CD4-positive, alpha-beta T cell treated with Interleukin-17A for 1 hour (primary cell): ENCODE data around the gene ITPKB.
A peak's percentile ranks its signal among the peaks of the same experiment; 100 is the strongest.
"Not testable (repeated sequence)": the region's sequence is repeated elsewhere in the genome, so short reads cannot be mapped to it uniquely, and the experiment has no call there.

Experiments
- DNase-seq: peaks from one replicate; pipeline ENCODE4 v3.0.0-alpha.2; 2020

Gene ITPKB

DNA sequence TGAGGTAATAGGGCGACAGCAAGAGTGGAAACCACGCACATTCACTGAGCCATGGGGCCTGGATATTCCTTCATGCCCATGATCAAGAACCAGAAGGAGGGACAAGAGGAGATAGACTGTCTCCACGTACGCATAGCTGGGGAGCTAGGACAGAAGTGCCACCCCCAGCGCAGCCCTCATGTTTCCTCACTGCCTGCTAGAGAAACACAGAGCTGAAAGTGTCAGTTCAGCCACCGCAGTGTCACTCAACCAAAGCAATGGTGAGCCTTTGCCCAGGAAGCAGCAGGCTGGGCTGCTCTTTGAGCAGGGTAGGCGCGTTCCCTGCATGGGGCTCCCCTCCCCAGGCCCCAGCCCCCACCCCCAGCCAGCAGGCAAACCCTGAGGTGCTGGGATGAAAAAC is 122.0 kb downstream of the ITPKB start:
- DNase-seq: no peak

DNA sequence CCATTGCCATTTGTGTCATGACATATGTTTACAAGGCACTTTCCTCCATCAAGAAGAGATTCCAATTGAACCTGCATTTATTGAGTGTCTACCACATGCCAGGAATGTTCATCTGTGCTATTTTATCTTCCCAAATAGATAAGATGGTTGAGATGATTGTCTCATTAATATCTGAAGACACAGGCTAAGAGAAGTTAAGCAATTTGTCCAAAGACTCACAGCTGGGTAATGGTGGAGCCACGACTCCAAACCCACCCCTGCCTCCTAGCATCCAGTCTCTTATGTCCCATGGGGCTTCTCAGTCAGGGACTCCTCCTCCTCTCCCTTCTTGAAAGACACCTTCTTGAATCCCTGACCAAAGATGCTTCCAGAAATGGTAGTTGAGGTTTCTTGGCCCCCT is 122.4 kb downstream of the ITPKB start:
- DNase-seq: no peak

DNA sequence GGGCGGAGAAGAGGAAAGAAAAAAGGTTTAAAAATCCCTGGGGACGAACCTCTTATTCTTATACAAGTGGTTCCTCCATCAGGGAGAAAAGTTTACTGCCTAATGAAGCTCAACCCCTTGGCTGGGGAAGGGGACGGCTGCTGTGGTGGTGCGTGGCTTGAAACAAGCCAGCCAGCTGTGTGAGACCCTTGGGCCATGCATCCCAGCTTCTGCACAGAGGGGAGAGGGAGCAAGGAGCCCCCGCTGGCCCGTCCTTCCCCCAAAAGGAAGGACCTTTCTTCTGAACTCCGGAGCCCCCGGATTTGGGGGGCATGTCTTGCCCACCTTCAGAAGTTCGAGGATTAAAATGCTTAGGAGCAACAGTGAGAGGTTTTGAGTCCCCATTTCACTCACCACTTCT is 123.2 kb downstream of the ITPKB start:
- no peak for DNase-seq

DNA sequence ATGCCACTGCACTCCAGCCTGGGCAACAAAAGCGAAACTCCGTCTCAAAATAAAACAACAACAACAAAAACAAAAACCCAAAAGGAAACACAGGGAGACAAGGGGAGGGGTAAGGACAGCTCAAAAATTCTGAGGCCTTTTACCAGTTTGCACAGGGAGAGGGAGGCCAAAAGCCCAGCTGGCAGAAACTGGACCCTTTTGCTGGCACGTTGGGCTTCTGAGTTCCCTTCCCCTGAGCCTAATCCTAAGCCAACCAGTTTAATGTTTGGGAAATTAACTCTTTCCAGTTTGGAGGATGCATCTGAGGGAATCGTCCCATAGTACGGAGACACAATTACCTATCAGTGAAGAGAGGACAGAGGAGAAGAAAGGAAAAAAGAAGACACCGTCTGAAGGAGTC is 127.1 kb downstream of the ITPKB start:
- not testable (repeated sequence) for DNase-seq

DNA sequence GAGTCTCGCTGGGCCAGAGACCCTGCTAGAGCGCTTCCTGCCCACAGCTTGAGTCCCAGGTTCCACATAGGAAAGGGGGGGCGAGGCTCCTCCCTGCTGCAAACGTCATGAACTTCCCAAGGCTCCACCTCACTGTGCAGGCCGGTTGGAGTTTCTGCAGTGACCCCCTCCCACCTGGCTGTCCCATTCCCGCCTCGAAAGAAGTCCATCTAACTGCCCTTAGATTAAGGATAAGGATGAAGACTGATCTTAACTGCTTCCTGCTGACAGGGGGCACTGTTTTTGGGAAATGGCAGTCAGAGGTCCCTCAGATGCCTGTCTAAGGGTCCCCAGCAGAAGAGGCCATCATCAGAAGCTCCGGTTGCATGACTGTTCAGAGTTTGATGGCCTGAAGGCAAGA is 127.8 kb downstream of the ITPKB start:
- no peak for DNase-seq

DNA sequence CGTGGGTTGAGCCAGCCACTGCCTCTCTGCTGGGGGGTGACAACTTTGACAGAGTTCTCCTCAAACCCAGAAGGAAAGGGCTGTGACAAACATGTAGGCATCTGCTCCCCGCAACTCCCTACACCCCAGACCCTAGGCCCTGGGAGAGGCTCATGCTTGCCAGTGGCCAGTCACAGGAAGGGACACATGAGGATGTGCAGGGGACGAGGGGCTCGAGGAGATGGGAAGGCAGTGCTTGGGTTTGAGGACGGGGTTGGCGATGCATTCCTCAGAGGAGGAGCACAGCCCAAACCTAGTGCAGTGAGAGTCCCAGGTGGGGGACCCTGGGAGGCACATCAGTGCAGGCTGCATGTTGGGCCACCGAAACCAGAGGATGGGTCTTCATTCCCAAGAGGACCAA is 128.4 kb downstream of the ITPKB start:
- no peak for DNase-seq

DNA sequence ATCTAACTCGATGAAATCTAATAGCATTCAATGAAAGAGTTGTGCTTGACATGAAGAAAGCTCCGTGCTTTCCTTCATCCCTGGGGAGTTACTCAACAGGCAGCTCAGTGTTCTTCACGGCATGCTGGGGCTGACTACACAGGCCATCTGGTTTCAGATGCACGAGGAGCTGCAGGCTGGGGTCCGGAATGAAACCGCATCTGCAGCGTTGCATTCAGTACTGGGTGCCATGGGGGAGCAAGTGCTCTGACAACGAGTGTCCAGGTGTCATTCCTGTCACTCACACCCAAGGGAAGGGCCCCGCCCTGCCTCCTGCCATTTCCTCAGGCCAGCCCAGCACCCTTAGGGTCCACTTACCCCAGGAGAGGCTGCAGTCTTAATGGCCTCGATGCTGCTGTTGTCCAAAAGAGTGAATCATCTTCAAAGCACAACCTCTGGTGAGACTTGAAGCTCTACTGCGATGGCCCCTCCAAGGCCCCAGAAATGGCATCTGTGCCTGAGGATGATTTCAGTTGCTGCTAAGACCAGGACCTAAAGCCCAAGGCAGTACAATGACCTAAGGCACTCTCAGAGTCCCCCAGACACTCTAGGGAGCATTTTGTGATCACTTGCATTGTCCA is 129.1 kb downstream of the ITPKB start:
- DNase-seq: no peak

DNA sequence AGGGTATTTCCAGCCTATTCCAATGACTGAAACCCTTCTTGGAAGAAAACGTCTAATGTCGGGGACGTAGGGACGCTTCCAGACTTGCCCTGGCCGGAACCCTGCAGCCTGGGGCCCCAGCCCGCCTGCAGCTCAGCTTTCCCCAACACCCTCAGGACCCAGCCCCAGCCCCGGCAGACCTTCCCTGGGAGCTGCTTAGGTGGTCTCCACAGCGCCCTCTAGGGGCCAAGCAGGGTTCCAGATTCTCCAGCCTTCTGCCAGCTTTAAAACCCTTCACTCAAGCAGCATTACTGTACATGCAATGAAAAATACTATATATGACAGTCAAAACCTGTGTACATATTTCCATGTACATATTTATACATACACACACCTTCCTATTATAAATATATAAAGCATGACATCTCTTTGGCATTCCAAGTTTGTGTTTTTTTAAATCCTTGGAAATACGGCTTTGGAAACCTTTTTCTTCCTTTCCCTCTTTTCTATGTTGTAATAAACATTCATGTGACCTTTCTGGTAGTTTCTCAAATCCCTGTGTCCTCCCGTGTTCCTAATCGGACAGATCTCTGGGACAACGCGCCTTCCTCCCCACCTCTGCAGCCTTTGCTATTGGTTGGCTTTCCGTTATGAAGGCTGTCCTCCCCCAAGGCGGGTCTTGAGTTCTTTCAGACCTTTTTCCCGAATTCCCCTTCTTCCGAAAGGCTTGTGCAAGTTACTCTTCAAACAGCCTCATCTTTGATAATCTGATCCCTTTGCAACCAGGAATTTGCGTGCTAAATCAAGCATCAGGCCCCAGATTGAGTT is 130.2 kb downstream of the ITPKB start:
- peak; percentile 67 for DNase-seq

DNA sequence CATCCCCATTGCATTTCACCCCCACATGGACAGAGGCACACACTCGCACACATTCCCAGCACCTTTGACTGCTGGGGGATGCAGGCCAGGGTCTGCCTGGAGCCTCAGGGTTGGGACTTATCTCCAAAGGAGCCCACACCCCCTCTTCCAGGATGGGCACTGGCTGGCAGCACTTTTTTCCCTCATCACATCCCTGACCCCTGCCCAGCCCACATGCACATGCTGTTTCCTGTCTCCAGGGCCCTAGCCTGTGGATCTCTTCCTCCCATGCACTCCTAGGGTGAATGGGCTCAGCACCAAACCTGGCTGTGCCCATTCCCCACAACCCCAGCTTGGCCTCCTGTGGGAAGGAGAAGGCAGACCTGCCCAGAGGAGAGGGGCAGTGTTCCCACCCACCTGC is 131.3 kb downstream of the ITPKB start:
- DNase-seq: no peak

DNA sequence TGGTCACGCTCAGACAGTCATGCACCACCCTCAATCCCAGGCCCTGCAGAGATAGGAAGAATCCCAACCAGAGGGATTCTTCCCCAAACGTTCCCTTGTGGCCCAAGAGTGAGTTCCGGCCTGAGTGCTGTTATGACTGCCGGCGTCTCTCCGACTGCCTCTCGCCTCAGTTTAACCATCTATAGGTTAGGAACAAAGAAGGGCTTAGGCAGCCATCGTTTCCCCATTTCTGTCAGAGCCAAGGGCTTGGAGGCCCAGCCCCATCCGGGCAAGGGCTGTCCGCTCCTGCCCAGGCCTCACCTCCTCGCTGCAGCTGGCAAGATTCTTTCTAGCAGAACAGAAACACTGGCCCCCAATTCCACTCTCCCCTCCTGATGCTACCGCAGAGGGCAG is 131.8 kb downstream of the ITPKB start:
- no peak for DNase-seq

DNA sequence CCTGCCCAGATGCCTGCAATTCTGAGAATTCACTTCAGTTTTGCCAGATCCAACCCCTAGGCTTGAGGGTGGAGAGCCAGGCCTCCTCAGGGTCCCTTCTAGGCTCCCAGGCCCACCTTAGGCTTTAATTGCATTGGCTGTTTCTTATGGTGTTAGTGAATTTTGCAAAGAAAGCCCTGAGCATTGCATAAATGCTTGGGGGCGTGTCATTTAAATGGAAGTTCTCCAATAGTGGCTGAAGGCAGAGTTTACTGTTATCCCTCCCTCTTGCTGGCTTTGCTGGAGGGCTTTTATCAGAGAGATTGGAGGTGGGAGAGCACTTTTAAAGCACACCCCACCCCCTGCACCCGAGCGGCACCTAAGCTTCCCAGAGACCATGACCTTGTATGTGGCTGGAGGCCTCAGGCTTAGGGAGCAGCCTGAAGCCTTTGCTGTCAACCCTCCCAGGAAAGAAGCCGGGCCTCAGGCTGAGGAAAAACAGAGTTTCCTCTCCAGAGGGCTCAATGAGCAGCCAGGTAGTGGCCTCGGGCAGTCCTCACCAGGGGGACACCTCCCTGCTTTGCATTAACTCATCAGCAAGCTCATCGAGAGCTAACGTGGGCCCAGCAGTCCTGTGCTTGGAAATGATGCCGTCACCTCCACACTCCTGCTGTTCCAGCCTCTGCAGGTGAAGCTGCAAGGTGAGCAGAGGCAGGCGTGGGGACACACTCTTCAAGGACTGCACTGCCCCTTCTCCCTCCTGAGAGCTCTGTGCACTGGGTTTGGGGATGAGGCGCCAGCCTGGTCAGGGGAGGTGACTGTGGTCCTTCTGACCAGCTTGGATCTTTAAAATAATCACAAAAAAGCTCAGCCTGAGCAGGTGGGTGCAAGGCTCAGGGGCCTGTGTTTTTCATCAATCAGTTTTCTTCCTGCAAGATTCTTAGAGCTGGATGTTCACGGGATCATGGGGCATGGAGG is 132.5 kb downstream of the ITPKB start:
- DNase-seq: no peak

DNA sequence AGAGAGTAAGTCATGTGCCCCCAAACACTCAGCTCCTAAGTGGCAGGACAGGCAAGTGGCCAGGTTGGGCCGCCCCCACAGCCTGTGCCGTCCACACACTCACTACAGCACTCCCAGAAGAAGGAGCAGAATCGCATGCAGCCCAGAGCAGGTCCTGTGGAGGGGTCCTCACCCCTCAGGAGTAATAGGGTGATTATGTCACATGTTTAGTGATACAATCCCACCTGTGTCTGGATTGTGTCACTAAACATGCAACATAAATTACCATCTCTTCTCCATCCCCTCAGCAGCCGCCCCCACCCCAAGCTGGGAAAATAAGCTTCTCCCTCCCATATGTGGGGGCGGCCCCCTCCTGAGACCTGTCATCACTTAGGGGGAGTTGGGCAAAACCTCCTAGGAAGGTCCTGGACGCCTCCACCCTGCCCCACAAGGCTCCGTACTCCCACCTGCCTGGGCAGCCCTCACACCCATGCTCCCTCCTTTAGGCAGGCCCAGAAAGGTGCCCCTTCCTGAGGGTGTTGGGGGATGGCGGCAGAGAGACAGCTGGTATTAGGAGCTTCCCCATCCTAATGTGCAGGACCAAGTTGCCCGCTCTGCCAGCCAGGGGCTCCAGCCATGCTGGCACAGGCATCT is 133.6 kb downstream of the ITPKB start:
- no peak for DNase-seq

DNA sequence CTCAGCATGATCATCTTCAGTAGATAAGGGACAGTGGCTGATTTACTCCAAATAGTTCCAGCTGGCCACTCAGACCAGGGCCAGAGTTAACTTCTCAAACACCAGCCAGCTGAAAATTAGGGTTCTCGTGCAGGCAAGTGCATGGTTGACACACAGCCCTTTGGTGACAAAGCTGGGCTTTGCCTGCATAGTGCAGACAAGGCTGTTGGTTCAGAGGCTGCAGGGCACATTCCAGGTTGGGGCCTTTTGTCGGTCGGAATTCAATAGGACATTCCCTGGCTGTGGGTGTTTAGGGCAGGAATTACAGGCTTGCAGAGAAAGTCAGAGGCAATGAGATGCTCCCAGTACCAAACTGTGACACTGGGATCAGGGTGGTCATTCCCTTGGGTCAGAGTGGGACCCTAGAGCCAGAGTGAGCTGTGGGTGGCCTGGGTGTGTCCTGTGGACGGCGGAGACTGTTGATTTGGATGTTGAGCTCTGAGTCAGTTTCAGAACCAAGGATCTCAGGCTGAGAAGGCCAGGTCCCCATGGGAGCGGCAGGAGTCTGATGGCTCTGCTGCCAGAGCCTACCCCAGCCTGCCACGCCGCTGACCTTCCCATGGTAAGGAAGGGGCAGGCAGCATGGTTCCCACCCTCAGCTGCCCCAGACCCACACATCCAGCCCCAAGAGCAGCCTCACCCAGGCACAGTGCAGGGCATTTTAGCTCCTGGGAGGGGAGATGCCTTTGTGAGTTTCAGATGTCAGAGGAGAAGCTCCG is 134.3 kb downstream of the ITPKB start:
- no peak for DNase-seq

DNA sequence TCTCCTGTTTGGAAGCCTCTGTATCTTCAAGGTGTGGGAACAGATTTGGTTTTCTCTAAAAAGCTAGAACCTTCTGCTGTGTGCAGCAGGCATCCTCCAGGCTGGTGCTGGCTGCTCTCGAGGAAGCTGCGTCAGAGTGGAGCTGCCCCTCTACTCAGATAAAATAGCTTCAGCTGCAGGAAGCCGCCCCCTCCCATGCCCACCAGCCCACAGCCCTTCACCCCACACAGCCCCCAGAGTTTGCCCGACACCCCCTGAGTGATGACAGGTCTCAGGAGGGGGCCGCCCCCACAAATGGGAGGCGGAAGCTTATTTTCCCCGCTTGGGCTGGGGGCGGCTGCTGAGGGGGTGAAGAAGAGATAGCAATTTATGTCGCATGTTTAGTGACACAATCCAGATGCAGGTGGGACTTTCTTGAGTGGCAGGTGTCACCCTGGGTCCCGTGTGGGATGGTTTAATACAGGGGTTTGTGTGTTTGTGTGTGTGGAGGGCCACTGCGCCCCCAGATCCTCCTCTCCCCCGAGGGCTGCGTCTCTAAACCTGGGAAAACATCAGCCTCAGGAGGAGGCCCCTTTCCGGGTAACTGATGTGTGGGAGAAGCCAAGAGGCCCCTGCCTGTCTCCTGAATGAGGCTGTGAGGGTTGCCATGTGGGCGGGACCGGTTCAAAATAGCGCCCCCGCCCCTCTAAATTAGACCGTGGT is 135.1 kb downstream of the ITPKB start:
- DNase-seq: no peak

DNA sequence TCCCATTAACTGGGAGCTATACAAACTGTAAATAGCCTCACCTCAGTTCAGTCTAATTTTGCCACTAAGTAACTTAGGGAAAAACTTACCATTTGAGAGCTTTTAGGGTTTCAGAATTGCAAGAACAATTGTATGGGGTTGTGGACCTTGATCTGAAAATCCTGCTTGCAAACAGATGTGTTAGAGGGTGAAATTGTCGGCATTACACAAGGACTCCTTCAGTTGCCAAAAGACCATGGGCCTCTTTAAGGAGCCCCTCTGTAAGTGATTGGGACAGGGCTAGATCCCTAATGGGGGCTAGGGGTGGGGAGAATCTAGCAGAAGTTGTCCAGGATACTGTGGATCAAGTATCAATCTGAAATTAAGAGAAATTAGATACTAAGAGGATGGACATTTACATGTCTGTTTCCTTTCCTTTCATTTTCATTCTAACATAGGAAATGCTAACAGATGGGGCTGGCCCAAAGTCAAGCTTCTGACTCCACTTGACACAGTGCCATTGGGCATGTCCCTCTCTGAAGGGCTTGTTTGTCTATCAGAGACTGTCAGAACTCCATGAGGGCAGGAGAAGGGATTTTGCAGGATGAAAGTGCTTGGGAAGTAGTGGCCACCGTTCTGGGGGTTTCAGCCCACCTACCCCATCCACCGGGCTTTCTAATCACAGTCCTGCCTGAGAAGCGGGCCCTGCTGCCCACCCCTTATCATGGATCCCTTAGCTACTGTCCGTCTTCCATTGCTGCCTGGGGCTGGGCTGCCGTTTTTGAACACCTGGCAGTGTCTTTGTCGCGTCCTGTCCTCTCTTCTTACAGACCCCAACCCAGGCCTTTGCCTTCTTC is 135.8 kb downstream of the ITPKB start:
- no peak for DNase-seq

DNA sequence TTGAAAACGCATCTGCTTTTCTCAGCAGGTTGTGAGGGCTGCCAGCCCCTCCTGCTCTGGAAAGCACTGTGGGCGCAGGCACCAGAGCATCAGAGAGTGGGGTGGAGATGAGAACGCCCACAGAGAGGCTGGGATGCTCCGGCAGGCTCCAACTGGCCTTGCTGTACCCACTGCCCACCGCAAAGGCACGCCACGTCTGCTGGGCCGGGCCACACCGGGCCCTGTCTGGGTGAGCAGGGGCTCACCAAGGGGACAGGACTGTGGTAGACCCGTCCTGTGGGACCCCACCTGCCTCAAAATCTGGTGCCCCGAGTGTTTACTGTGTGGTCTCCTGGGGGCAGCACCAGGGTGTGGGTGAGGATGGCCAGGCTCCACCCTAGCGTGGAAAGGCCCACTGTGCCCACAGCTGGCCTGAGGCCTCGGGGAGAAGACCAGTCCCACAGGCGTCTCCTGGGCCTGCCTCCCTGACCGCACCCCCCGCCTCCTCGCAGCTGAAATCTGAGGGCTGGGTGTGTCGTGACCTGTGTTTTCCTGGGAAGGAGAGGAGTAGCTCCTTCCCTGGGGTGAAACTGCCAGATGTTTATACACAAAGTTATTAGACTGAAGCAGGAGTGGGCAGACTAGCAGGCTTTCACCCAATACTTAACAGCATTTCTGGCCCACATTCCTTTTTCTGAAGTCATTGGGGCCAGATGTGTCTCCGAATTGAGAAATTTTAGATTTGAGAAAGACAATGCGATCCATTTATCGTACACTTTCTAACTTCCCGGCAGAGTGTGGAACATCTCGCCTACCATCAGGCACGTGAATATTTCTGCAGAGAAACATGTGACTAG is 136.7 kb downstream of the ITPKB start:
- DNase-seq: no peak

DNA sequence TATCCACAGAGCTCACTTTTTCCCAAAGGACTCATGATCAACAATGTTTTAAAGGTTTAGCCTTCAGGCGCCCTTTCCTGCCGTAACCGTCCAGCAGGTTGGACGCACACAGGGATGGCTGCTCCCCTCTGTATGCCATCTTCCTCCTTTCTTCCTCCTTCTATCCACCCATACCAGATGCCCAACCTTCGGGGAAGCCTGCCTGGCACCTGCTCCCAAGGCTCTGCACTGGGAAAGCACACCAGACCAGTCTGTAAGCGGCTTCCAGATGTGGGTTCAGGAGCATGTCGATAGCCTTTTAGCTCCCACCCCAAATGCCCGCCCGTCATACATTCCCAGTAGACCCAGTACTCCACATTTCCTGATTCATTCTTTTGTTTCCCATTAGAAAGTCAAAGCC is 137.6 kb downstream of the ITPKB start:
- no peak for DNase-seq

DNA sequence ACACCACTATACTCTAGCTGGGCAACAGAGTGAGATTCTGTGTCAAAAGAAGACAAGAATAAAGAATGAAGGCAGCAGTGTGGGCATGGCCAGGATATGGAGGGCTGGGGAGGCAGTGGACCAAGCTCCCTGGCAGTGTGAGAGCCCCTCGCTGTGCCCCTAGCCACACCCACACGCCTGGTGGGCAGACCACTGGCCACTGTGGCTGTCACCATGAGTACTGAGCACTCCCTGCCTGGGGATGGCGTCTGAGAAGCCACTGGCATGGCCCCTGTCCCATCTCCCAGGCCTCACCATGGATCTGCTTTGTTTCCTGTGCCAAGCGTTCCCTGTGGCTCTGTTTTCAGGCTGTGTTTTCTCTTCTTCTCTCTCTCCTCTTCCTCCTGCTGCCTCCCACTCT is 138.8 kb downstream of the ITPKB start:
- DNase-seq: no peak

DNA sequence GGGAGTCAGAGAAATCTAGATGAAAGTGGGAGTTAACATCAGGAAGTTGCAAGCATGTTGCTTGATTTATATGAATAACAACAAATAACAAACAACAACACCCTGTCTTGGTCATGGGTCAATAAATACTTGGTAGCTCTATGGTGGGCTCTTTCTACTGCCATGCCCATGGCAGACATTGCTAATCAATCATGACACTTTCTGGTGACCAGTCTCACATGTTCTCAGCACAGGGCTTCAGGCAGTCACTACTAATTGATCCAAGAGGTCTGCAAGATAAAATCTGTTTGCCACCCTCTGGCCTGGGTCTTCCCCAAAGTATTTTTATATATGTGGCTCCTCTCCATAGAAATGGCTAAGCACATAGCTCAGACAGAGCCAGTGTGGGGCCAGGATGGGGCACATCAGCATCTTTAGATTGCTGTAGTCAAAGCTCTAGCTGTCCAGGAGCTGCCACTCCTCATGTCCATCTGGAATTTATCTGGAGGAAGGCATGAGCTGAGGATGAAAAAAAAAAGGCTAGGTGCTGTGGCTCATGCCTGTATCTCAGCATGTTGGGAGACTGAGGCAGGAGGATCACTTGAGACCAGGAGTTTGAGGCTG is 139.3 kb downstream of the ITPKB start:
- DNase-seq: no peak
